Measurements from ENCODE around the gene AS3MT. TPM values are rescaled to one million over a fixed set of nuclear protein-coding genes. Genes with fewer than 3 reads are reported as not detected.
"Not testable (repeated sequence)": the region's sequence is repeated elsewhere in the genome, so short reads cannot be mapped to it uniquely, and the experiment has no call there.

AS3MT gene
- total RNA-seq, 1 experiment from 2014 or later = not detected

GRCh38 chr10:102919246-102919959, 50.1 kb downstream of the AS3MT start:
- DNase-seq (ENCODE audit: low spot score) = no peak

- DNase-seq (ENCODE audit: low spot score) = no peak
Observed at GRCh38 chr10:102919992-102920739, 50.9 kb downstream of the AS3MT start.

GRCh38 chr10:102923601-102924000, 54.3 kb downstream of the AS3MT start:
- DNase-seq (ENCODE audit: low spot score) = no peak

- no peak for DNase-seq (ENCODE audit: low spot score)
Observed at GRCh38 chr10:102926842-102927241, 57.6 kb downstream of the AS3MT start.

GRCh38 chr10:102927311-102928010, 58.2 kb downstream of the AS3MT start:
- no peak for DNase-seq (ENCODE audit: low spot score)

- not testable (repeated sequence) for DNase-seq (ENCODE audit: low spot score)
Observed at GRCh38 chr10:102928442-102928841, 59.2 kb downstream of the AS3MT start.

- DNase-seq (ENCODE audit: low spot score) = no peak
Observed at GRCh38 chr10:102930720-102931119, 61.5 kb downstream of the AS3MT start.

GRCh38 chr10:102931643-102932042, 62.4 kb downstream of the AS3MT start:
- no peak for DNase-seq (ENCODE audit: low spot score)

GRCh38 chr10:102935505-102935904, 66.2 kb downstream of the AS3MT start:
- no peak for DNase-seq (ENCODE audit: low spot score)

GRCh38 chr10:102935939-102936605, 66.8 kb downstream of the AS3MT start:
- no peak for DNase-seq (ENCODE audit: low spot score)

- no peak for DNase-seq (ENCODE audit: low spot score)
Observed at GRCh38 chr10:102941401-102941800, 72.1 kb downstream of the AS3MT start.

- no peak for DNase-seq (ENCODE audit: low spot score)
Observed at GRCh38 chr10:102945449-102945848, 76.2 kb downstream of the AS3MT start.

- DNase-seq (ENCODE audit: low spot score) = no peak
Observed at GRCh38 chr10:102945962-102946361, 76.7 kb downstream of the AS3MT start.

GRCh38 chr10:102946992-102947391, 77.7 kb downstream of the AS3MT start:
- DNase-seq (ENCODE audit: low spot score) = no peak

GRCh38 chr10:102948176-102948575, 78.9 kb downstream of the AS3MT start:
- DNase-seq (ENCODE audit: low spot score) = no peak

GRCh38 chr10:102948786-102949185, 79.5 kb downstream of the AS3MT start:
- DNase-seq (ENCODE audit: low spot score) = no peak

GRCh38 chr10:102949916-102950315, 80.6 kb downstream of the AS3MT start:
- DNase-seq (ENCODE audit: low spot score) = no peak

- no peak for DNase-seq (ENCODE audit: low spot score)
Observed at GRCh38 chr10:102951316-102951715, 82.0 kb downstream of the AS3MT start.

All from HT-29 (cell line).